ENCODE measurements around the gene EPN2. TPM values are rescaled to one million over a fixed set of nuclear protein-coding genes. Genes with fewer than 3 reads are reported as not detected.
A peak's percentile ranks its signal among the peaks of the same experiment; 100 is the strongest.
"Not testable (repeated sequence)": the region's sequence is repeated elsewhere in the genome, so short reads cannot be mapped to it uniquely, and the experiment has no call there.

Gene EPN2
- total RNA-seq, 4 donors from 2014 or later: 26.0 to 45.9 (median 34.6) TPM

- DNase-seq (ENCODE audit: low spot score) (no peak), ATAC-seq (ENCODE audit: low FRiP score) (no peak)
- TF ChIP-seq, protein P1, sequence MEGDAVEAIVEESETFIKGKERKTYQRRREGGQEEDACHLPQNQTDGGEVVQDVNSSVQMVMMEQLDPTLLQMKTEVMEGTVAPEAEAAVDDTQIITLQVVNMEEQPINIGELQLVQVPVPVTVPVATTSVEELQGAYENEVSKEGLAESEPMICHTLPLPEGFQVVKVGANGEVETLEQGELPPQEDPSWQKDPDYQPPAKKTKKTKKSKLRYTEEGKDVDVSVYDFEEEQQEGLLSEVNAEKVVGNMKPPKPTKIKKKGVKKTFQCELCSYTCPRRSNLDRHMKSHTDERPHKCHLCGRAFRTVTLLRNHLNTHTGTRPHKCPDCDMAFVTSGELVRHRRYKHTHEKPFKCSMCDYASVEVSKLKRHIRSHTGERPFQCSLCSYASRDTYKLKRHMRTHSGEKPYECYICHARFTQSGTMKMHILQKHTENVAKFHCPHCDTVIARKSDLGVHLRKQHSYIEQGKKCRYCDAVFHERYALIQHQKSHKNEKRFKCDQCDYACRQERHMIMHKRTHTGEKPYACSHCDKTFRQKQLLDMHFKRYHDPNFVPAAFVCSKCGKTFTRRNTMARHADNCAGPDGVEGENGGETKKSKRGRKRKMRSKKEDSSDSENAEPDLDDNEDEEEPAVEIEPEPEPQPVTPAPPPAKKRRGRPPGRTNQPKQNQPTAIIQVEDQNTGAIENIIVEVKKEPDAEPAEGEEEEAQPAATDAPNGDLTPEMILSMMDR (IDR thresholded peaks at IDR 0.05): no peak
Measured at GRCh38 chr17:19345486-19346350, 108.6 kb downstream of the EPN2 start.

- DNase-seq (ENCODE audit: low spot score) (no peak), ATAC-seq (ENCODE audit: low FRiP score) (peak; percentile 75)
- TF ChIP-seq, protein P1 (IDR thresholded peaks at IDR 0.05): no peak
Measured at GRCh38 chr17:19346351-19347255, 109.4 kb downstream of the EPN2 start.

- DNase-seq (ENCODE audit: low spot score) (no peak), ATAC-seq (ENCODE audit: low FRiP score) (no peak)
- TF ChIP-seq, protein P1 (IDR thresholded peaks at IDR 0.05): no peak
Measured at GRCh38 chr17:19347323-19348080, 110.3 kb downstream of the EPN2 start.

DNA sequence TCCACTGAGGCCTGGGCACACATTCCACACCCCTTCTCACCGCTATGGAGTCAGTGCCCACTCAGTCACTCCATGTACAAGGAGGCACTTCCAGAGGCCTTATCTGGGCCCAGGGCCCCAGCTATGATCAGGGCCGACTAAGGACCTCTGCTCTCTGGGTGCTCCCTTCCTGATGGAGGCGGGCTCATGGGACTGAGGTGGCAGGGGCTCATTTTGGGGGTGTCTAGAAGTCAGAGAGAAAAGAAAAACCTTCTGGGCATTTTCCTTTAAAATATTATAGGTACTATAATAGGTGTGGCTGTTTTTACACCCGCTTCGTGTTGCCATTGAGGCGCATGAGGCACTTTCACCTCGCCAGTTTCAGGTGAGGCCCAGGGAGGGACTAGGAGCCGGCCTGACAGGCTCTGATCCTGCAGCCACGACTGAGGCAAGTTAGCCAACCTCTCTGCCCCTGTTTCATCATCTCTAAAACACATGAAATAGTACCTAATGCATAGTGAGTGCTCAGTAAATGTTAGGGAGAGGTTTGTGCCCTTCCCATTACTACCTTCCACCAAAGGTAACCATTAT is 111.0 kb downstream of the EPN2 start:
- ATAC-seq (ENCODE audit: low FRiP score) (no peak), DNase-seq (ENCODE audit: low spot score) (no peak)
- TF ChIP-seq, protein P1 (IDR thresholded peaks at IDR 0.05): no peak

- ATAC-seq (ENCODE audit: low FRiP score): no peak
- DNase-seq (ENCODE audit: low spot score): no peak
- TF ChIP-seq, protein P1 (IDR thresholded peaks at IDR 0.05): no peak
Measured at GRCh38 chr17:19348806-19349205, 111.6 kb downstream of the EPN2 start.

GRCh38 chr17:19353401-19353800 is 116.2 kb downstream of the EPN2 start:
- ATAC-seq (ENCODE audit: low FRiP score); DNase-seq (ENCODE audit: low spot score): not testable (repeated sequence)
